Stimulated activated CD8-positive, alpha-beta memory T cell treated with anti-CD3 and anti-CD28 coated beads, Interleukin-15, amount 100 ng/mL, for 4 hours (primary cell): Measurements from ENCODE around the gene NLK.
"Not testable (repeated sequence)": the region's sequence is repeated elsewhere in the genome, so short reads cannot be mapped to it uniquely, and the experiment has no call there.

ENCODE experiments used
- DNase-seq, 2 donors: peaks; one replicate each; pipeline ENCODE4 v3.0.0-alpha.2; 2020; ENCODE audit warnings: low read depth in 2 of 2

The NLK gene

GRCh38 chr17:28072936-28073533, 30.6 kb downstream of the NLK start:
- DNase-seq: no peak

DNA sequence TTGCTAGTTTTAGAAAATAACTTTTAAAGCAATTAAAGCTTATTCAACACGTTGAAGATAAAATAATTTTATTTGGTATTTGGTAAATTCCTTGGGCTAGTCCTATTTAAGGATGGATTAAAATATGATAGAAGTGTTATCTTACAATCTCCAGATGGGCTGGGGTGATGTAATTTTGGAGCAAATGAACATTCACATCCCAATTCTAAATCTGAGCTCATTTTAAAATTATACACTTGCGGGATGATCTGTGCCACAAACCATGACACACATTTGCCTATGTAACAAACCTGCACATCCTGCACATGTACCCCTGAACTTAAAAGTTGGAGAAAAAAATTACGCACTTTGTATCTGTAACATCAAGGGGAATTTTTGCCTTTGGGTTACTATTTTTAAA, 31.5 kb downstream of the NLK start:
- no peak for DNase-seq

DNA sequence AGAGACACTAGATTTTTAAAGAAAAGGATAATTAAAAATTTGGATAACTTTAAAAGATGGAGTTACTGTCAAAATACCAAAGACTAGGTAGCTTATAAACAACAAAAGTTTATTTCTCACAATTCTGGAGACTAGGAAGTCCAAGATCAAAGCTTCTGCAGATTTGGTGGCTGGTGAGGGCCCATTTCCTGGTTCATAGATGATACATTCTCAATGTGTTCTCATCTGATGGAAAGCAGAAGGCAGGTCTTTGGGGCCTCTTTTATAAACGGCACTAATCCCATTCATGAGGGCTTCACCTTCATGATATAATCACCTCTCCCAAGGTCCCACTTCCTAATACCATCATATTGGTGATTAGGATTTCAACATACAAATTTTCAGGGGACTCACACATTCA, 33.7 kb downstream of the NLK start:
- no peak for DNase-seq

DNA sequence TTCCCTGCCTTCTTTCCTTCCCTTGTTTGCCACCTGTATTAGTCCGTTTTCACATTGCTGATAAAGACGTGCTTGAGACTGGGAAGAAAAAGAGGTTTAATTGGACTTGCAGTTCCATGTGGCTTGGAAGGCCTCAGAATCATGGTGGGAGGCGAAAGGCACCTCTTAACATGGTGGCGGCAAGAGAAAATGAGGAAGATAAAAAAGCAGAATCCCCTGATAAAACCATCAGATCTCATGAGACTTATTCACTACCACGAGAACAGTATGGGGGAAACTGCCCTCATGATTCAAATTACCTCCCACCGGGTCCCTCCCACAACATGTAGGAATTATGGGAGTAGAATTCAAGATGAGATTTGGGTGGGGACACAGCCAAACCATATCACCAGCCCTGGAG, 34.7 kb downstream of the NLK start:
- not testable (repeated sequence) for DNase-seq

- no peak for DNase-seq
Measured at GRCh38 chr17:28078341-28079229, 36.1 kb downstream of the NLK start.

DNA sequence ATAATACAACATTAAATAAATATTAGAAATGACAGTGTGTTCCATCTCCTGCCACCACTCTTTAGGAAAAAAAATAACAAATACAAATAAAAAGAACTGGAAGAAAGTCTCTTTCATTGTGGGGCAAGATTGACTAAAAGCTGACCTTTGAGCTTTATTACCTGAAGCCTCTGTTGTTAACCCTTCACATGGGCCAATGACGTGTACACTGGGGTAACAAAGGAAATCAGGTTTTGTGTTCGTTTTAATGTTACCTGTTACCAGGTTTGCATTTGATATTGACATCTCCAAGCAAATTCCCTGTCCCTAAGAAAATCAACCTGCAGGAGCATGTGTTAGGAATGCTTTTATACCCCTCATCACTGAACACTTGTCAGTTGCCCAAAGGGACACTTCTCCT, 39.0 kb downstream of the NLK start:
- no peak for DNase-seq

GRCh38 chr17:28085766-28086165, 43.3 kb downstream of the NLK start:
- no peak for DNase-seq

- no peak for DNase-seq
Measured at GRCh38 chr17:28086519-28086918, 44.0 kb downstream of the NLK start.

DNA sequence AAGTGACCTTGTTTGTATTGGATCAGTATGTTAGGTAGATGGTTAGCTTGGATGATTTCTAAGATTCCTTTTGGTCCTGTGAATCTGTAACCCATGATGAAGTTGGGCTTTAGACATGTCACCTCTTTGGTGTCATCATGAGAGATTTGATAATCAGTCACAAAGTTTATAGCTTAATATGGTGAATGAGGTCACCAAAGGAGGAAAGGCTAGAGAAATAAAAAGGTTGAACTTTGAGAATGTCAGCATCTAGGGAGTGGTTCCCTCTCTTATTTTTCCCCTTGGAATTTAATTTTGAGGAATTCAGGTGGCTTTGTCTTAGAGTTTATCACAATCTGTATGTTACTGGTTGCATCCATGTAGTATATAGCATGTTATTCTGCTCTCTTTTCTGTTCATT, 45.3 kb downstream of the NLK start:
- DNase-seq: no peak

DNA sequence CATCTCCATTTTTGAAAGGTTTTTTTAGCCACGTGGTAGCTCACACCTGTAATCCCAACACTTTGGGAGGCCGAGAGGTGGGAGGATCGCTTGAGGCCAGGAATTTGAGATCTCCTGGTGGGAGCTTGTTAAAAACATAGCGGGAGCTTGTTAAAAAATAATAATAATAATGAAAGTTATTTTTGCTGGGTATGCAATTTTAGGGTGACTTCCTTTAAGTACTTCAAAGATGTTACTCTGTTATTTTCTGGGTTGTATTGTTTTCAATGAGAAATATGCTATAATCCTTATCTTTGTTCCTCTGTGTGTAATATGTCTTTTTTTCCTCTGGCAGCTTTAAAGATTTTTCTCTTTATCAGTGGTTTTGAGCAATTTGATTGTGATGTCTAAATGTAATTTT, 48.1 kb downstream of the NLK start:
- no peak for DNase-seq

DNA sequence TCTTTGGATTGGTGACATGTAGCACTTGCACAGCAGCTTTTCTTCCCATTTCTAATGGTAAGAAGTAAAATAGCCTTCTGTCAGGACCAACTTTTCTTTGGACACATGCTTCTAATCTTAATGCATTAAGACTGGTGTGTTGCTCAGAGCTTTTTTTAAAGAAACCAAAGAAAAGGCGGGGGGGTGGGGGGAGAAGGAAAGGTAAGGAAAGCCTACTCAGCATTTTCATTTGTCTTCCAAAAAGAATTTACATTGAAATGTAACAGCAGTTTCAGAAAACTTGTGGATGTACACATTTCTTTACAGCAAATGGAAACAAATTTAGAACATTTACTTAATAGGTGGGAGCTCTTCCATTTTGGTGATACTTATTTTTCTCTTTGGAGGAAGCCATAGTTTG, 49.6 kb downstream of the NLK start:
- no peak for DNase-seq

DNA sequence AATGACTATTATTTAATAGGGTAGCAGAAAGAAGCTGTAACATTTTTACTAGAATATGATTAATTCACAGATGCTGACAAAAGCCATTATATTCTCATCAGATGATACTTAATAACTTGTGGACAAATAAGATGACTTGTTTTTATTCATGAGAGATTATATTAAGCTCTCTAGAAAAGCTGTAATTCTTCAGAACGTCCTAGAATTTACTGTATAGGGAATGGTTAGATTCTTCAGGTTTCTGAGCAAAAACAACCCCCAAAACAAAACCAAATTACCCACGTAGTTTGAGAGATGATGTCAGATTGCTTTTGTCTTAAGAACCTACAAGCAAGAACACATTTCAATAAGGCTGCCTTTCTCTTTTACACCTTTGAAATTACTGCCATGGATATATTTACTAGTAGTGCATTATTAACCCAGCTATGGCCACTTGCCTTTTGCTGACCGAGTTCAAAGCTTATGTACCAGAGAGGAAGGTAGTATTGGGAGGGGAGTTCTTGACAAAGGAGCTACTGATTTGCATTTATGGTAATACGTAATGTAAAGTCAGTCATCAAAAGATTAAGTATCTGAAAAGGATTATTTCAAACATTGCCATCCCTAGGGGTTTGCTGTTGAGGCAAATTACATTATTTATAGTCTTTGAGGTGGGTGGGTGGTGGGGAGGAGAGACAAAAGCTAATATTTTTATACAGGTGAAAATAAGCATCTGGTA, 51.7 kb downstream of the NLK start:
- DNase-seq: no peak

DNA sequence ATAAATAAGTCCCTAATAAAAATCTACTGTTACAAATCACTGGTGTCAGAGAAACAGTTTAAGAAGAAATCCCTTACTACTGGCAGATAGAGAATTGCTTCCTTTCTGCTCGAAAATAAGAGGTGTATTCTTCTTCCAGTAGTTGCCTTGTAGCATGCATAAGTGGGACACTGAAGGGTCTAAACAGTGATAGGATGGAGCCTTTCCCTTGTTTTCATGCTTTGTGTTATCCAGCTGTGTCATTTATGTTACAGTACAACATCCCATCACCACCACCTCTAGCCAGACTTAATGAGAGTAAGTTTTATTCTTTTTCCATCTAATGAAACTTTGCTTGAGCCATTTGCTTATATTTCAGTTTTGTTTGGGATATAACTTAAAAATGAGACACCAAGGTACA, 54.3 kb downstream of the NLK start:
- no peak for DNase-seq

DNA sequence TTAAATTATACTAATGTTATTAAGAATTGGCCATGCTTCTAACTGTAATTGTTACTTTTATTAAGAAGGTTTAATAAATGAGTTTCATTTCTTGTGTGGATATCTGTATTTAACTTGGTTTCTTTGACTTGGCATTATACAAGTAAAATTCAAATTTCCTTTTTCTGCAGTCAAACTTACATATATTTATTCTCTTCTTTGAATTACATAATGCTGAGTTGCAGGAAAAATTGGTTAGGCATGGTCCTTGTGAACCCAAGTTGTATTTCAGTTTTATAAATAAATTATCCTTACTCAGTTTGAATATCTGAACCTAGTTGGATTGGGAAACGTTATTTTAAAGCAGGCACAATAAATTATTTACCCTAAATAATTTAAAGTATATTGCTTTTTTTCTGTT, 54.8 kb downstream of the NLK start:
- no peak for DNase-seq

DNA sequence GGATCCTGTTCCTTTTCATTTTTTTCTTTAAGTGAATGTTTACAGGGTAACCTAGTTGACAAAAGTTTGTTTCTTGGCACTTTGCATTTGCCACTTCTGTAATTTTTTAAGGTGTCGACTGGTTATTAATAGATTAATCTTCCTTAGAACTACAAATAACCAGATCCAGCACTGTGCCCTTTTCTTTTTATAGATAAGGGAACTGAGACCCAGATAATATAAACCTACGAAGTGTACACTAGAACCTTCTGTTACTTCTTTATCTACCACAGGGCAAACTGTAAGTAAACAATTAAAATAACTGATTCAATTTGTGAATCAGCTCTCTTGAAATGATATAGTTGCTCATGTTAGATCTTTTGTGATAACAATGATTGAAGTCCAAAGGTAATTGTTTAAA, 55.4 kb downstream of the NLK start:
- DNase-seq: no peak

DNA sequence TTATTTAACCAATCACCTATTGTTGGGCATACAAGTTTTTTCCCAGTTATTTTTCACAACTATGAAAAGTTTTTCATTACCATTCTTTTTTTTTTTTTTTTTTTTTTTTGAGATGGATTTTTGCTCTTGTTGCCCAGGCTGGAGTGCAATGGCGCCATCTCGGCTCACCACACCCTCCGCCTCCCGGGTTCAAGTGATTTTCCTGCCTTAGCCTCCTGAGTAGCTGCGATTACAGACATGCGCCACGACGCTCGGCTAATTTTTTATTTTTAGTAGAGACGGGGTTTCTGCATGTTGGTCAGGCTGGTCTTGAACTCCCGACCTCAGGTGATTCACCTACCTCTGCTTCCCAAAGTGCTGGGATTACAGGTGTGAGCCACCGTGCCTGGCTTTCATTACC, 56.1 kb downstream of the NLK start:
- DNase-seq: not testable (repeated sequence)

GRCh38 chr17:28100251-28100650, 57.8 kb downstream of the NLK start:
- no peak for DNase-seq

- DNase-seq: no peak
Measured at GRCh38 chr17:28100936-28101335, 58.5 kb downstream of the NLK start.

- DNase-seq: no peak
Measured at GRCh38 chr17:28101919-28102318, 59.4 kb downstream of the NLK start.

DNA sequence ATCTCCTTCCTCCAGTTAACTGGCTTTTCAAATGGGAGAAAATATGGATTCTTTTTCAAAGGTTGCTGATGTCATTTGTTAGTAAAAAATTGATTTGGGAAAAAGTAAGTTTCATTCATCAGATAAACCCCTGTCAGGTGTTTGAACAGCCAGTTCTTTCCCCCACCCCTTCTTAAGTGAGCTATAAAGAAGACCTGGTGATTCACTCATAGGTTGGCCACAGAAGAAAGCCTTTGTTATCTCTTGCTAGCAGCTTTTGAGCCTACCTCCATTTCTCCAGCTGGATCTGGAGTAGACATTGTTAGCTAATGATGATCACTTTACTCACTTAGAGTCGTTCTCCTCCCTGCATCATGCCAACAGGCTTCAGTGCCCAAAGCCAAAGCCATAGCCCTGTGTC, 63.0 kb downstream of the NLK start:
- DNase-seq: no peak

- no peak for DNase-seq
Measured at GRCh38 chr17:28110184-28110583, 67.7 kb downstream of the NLK start.

DNA sequence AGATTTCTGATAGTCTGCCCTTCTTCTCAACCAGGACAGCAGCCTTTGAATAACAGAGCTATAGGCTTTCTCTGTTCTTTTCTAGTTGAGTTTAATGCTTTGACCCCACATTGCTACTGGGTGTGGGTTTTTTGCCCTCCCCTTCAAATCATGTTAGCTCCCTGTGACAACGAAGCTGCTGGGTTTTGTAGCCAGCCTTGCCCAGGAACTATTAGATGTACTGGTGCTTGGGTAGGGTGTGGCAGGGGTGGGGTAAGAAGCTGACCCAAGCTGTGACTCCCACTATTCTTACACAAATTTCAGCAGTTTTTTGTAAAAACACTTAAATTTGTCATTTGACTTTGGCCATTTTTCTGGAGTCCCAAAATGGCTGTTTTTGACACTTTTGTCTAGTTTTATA, 69.7 kb downstream of the NLK start:
- no peak for DNase-seq

- no peak for DNase-seq
Measured at GRCh38 chr17:28112606-28113005, 70.1 kb downstream of the NLK start.
